Trophoblast cell (in vitro differentiated cells and primary cell): ENCODE results near the gene F11.
"Not testable (repeated sequence)": the region's sequence is repeated elsewhere in the genome, so short reads cannot be mapped to it uniquely, and the experiment has no call there.

ENCODE experiments used
- DNase-seq, 2 donors: peaks; one replicate each; pipeline ENCODE4 v3.0.0-alpha.2; 2016
- H2AFZ ChIP-seq: 2 replicates; pipeline ENCODE4 v1.6.1; 2013; ENCODE audit warnings: low read length, moderate library complexity, mild to moderate bottlenecking; ENCODE audit not compliant: insufficient read depth, poor library complexity
- H2AK5ac ChIP-seq: 2 replicates; pipeline ENCODE4 v1.6.1; 2013; ENCODE audit warnings: mild to moderate bottlenecking, low read length
- H2BK120ac ChIP-seq: 2 replicates; pipeline ENCODE4 v1.6.1; 2013; ENCODE audit warnings: low read length, mild to moderate bottlenecking, moderate library complexity; ENCODE audit not compliant: insufficient read depth, poor library complexity
- H2BK12ac ChIP-seq: 2 replicates; pipeline ENCODE4 v1.6.1; 2013; ENCODE audit warnings: mild to moderate bottlenecking, low read length, moderate library complexity
- H2BK5ac ChIP-seq: 2 replicates; pipeline ENCODE4 v1.6.1; 2013; ENCODE audit warnings: low read length, low read depth, moderate library complexity, mild to moderate bottlenecking; ENCODE audit not compliant: poor library complexity
- H3K14ac ChIP-seq: 2 replicates; pipeline ENCODE4 v1.6.1; 2013; ENCODE audit warnings: mild to moderate bottlenecking, low read length
- H3K18ac ChIP-seq: 2 replicates; pipeline ENCODE4 v1.6.1; 2013; ENCODE audit warnings: mild to moderate bottlenecking, low read length
- H3K23ac ChIP-seq: 2 replicates; pipeline ENCODE4 v1.6.1; 2013; ENCODE audit warnings: low read length
- H3K27ac ChIP-seq: 2 replicates; pipeline ENCODE4 v1.5.1; 2013; ENCODE audit warnings: low read depth, mild to moderate bottlenecking, inconsistent platforms, low read length, moderate library complexity
- H3K27me3 ChIP-seq: 2 replicates; pipeline ENCODE4 v1.6.1; 2013; ENCODE audit warnings: inconsistent platforms, mild to moderate bottlenecking, low read length, moderate library complexity; ENCODE audit not compliant: insufficient read depth
- H3K36me3 ChIP-seq, 2 experiments: 1 replicate in 1 of 2; 2 replicates in 1 of 2; pipeline ENCODE4 v1.6.1; 2013; ENCODE audit warnings: low read length in 2 of 2, mild to moderate bottlenecking in 2 of 2, moderate library complexity in 1 of 2; ENCODE audit not compliant: insufficient read depth in 2 of 2, control insufficient read depth in 1 of 2
- H3K4ac ChIP-seq: 2 replicates; pipeline ENCODE4 v1.6.1; 2013; ENCODE audit warnings: low read depth, mild to moderate bottlenecking, low read length, moderate library complexity
- H3K4me1 ChIP-seq, 2 experiments: 1 replicate in 1 of 2; 2 replicates in 1 of 2; pipeline ENCODE4 v1.6.1; 2013; ENCODE audit warnings: low read length in 2 of 2, mild to moderate bottlenecking in 2 of 2, moderate library complexity in 1 of 2; ENCODE audit not compliant: insufficient read depth in 2 of 2, control insufficient read depth in 1 of 2
- H3K4me2 ChIP-seq: 2 replicates; pipeline ENCODE4 v1.6.1; 2013; ENCODE audit warnings: inconsistent platforms, mild to moderate bottlenecking, low read length, moderate library complexity
- H3K4me3 ChIP-seq: 2 replicates; pipeline ENCODE4 v1.5.1; 2013; ENCODE audit warnings: mild to moderate bottlenecking, low read depth, low read length, inconsistent platforms
- H3K79me1 ChIP-seq: one replicate; pipeline ENCODE4 v1.6.1; 2013; ENCODE audit warnings: low read length
- H3K79me2 ChIP-seq: 2 replicates; pipeline ENCODE4 v1.6.1; 2013; ENCODE audit warnings: low read length, mild to moderate bottlenecking; ENCODE audit not compliant: control insufficient read depth, insufficient read depth, poor library complexity
- H3K9ac ChIP-seq: 2 replicates; pipeline ENCODE4 v1.6.1; 2013; ENCODE audit warnings: mild to moderate bottlenecking, low read length
- H3K9me3 ChIP-seq: 2 replicates; pipeline ENCODE4 v1.6.1; 2013; ENCODE audit warnings: low read depth, mild to moderate bottlenecking, control low read depth, inconsistent platforms, low read length; ENCODE audit not compliant: insufficient read depth
- H4K12ac ChIP-seq: 2 replicates; pipeline ENCODE4 v1.6.1; 2013; ENCODE audit warnings: low read depth, mild to moderate bottlenecking, low read length, moderate library complexity
- H4K8ac ChIP-seq: 2 replicates; pipeline ENCODE4 v1.6.1; 2013; ENCODE audit warnings: low read depth, mild to moderate bottlenecking, low read length, moderate library complexity
- H4K91ac ChIP-seq: one replicate; pipeline ENCODE4 v1.6.1; 2013; ENCODE audit warnings: low read depth, mild to moderate bottlenecking, low read length, moderate library complexity
- WGBS: extraction: QIAGEN DNeasy Blood & Tissue Kit; methylation state at CpG from one replicate; pipeline ENCODE4 v1.1.7; 2013; ENCODE audit warnings: missing lambda C conversion rate; ENCODE audit not compliant: insufficient read length, insufficient coverage; ENCODE audit errors: extremely low coverage; 5-methylcytosine and 5-hydroxymethylcytosine counted together

F11 gene

DNA sequence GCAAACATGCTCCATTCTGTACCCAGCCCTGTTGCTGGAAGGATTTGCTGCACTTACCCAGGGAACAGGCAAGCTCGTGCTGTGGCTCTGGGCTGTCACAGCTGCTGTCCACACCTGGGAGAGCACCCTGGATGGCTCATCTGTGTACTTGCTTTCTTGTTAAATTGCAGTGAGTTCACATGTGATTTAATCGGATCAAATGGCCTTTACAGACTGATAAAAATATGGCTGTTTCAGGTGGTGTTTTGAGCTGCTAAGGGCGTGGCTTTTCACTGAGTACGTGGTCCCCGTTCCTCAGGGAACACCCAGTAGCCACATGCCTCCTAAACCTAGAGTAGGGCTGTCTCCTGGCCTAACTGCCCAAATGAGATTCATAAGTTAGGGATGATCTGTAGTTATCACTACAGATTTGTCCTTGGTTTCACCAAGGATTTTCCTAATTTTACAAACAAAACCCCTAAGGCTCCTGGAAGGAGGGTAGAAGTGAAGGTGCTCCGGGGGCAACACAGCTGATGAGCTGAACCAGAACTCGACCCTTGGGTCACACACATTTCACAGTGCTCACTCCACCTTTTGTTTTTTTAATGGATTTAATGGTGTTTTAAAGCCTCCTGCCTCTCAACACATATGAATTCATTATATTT, 25.0 kb upstream of the F11 start:
- Histone ChIP-seq H2BK5ac (no peak overlapping the region), H2AFZ (no peak overlapping the region), H3K36me3 (no peaks in the 10 kb centered on the region), H3K79me2 (no peaks in the 10 kb centered on the region), H2BK120ac (no peak overlapping the region), H2BK12ac (no peak overlapping the region), H3K14ac (no peak overlapping the region), H3K23ac (no peak overlapping the region), H3K18ac (no peak overlapping the region), H3K27ac (no peak overlapping the region), H4K12ac (no peak overlapping the region), H3K4me3 (no peak overlapping the region), H2AK5ac (no peak overlapping the region), H3K4ac (no peak overlapping the region), H3K27me3 (no peaks in the 10 kb centered on the region), H3K79me1 (no peaks in the 10 kb centered on the region), H3K4me1 (no peaks in the 10 kb centered on the region), H3K4me2 (no peak overlapping the region), H3K9ac (no peak overlapping the region), H4K8ac (no peak overlapping the region), H3K9me3 (no peaks in the 10 kb centered on the region), H4K91ac (no peak overlapping the region)
- DNase-seq, result no peak
- WGBS, result no CpG with 5 or more reads among the region's 7 CpGs

DNA sequence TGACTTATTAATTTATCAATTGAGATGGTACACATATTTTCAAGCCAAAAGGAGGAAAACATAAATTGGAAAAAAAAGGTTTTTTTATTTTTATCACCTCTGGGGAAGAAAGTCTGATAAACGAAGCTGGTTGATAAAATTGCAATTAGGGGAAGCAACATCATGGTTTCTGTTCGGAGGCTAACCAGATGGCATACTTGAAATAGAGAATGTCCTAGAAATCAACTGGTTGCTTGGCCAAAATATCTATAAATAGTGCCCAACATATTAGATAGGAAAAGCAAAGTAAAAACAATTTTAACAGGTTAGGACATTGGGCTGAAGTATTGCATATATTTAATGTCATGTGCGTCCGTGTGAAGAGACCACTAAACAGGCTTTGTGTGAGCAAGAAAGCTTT, 24.4 kb upstream of the F11 start:
- Histone ChIP-seq H3K14ac (no peak overlapping the region), H2AK5ac (no peak overlapping the region), H3K18ac (no peak overlapping the region), H3K27me3 (no peaks in the 10 kb centered on the region), H3K9me3 (no peaks in the 10 kb centered on the region), H4K12ac (no peak overlapping the region), H3K4me2 (no peak overlapping the region), H3K36me3 (no peaks in the 10 kb centered on the region), H3K79me1 (no peaks in the 10 kb centered on the region), H4K8ac (no peak overlapping the region), H3K9ac (no peak overlapping the region), H2AFZ (no peak overlapping the region), H3K23ac (no peak overlapping the region), H3K79me2 (no peaks in the 10 kb centered on the region), H3K4me3 (no peak overlapping the region), H2BK120ac (no peak overlapping the region), H2BK5ac (no peak overlapping the region), H2BK12ac (no peak overlapping the region), H4K91ac (no peak overlapping the region), H3K4me1 (no peaks in the 10 kb centered on the region), H3K27ac (no peak overlapping the region), H3K4ac (no peak overlapping the region)
- WGBS, result no CpG with 5 or more reads among the region's 4 CpGs
- DNase-seq, result no peak

DNA sequence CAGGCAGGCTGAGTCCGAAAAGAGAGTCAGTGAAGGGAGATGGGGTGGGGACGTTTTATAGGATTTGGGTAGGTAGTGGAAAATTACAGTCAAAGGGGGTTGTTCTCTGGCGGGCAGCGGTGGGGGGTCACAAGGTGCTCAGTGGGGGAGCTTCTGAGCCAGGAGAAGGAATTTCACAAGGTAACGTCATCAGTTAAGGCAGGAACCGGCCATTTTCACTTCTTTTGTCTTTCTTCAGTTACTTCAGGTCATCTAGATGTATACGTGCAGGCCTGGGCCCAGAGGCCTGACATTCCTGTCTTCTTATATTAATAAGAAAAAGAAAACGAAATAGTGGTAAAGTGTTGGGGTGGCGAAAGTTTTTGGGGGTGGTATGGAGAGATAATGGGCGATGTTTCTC, 24.0 kb upstream of the F11 start:
- not testable (repeated sequence) for H3K14ac ChIP-seq, H3K9ac ChIP-seq, H2BK120ac ChIP-seq, H2BK12ac ChIP-seq, H3K79me1 ChIP-seq, H2AK5ac ChIP-seq, DNase-seq, H3K4me3 ChIP-seq, H2AFZ ChIP-seq, H3K27me3 ChIP-seq, H3K9me3 ChIP-seq, H4K91ac ChIP-seq, H3K4ac ChIP-seq, H3K27ac ChIP-seq, H3K23ac ChIP-seq, H4K12ac ChIP-seq, H3K79me2 ChIP-seq, H3K4me2 ChIP-seq, H3K36me3 ChIP-seq, H3K4me1 ChIP-seq, H4K8ac ChIP-seq, H2BK5ac ChIP-seq, H3K18ac ChIP-seq
- WGBS, result 100% methylated on average over 2 of the region's 10 CpGs

DNA sequence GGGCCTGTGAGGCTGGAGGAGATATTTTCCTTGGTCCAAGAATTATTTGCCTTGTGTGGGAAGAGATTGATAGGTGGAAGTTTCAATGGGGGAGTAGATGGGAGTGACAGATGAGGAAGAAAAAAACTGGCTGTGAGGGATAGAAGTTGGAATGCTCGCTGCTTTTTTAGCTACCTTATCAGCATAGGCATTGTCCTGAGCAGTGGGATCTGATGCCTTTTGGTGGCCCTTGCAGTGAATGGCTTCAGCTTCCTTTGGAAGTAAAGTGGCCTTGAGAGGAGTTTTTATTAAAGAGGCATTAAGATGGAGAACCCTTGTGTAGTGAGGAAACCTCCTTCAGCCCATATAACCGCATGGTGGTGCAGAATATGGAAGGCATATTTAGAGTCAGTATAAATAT, 22.7 kb upstream of the F11 start:
- DNase-seq, result no peak
- no peak overlapping the region for H3K4ac ChIP-seq

More for the DNA sequence above, 22.7 kb upstream of the F11 start:
- no peak overlapping the region for H2BK12ac ChIP-seq
- no peak overlapping the region for H2BK5ac ChIP-seq
- H3K18ac ChIP-seq, result no peak overlapping the region
- no peak overlapping the region for H3K14ac ChIP-seq
- H3K79me2 ChIP-seq, result no peaks in the 10 kb centered on the region
- no peak overlapping the region for H3K27ac ChIP-seq
- no peak overlapping the region for H2BK120ac ChIP-seq
- no peak overlapping the region for H3K4me2 ChIP-seq
- H2AFZ ChIP-seq, result no peak overlapping the region
- no peak overlapping the region for H4K91ac ChIP-seq
- no peaks in the 10 kb centered on the region for H3K27me3 ChIP-seq
- no peak overlapping the region for H3K9ac ChIP-seq
- no peak overlapping the region for H4K12ac ChIP-seq
- no peak overlapping the region for H4K8ac ChIP-seq
- H3K4me1 ChIP-seq, result no peaks in the 10 kb centered on the region
- H3K4me3 ChIP-seq, result no peak overlapping the region
- H3K9me3 ChIP-seq, result no peaks in the 10 kb centered on the region
- H3K36me3 ChIP-seq, result no peaks in the 10 kb centered on the region
- no peak overlapping the region for H3K23ac ChIP-seq
- no peaks in the 10 kb centered on the region for H3K79me1 ChIP-seq
- WGBS, result no CpG with 5 or more reads among the region's 2 CpGs
- no peak overlapping the region for H2AK5ac ChIP-seq
